GM23338 (cell line): ENCODE data around the gene NR2C2AP. TPM values are rescaled to one million over a fixed set of nuclear protein-coding genes. Genes with fewer than 3 reads are reported as not detected.

Source experiments
- ATAC-seq: fragments of 200-7000 bp; cut with Tn5 transposase; 3 replicates; pipeline ENCODE4 v1.9.1; 2020
- DNase-seq: peaks from one replicate; pipeline ENCODE4 v3.0.0-alpha.2; 2015; ENCODE audit warnings: low spot score
- H2AFZ ChIP-seq: fragments of 200-600 bp; sonication (generic); 2 replicates; pipeline ENCODE4 v1.8.0; 2016; ENCODE audit warnings: antibody characterized with exemption, mild to moderate bottlenecking, moderate library complexity
- H3F3A ChIP-seq: fragments of 200-600 bp; sonication (generic); replicated peaks from 2 replicates; pipeline ENCODE4 v1.8.0; 2017; ENCODE audit warnings: antibody characterized with exemption, mixed run types, low read depth
- H3K27ac ChIP-seq: fragments of 200-600 bp; sonication (generic); 2 replicates; pipeline ENCODE4 v1.6.1; 2016; ENCODE audit warnings: low read depth
- H3K27me3 ChIP-seq: fragments of 200-600 bp; sonication (generic); 2 replicates; pipeline ENCODE4 v1.8.0; 2016; ENCODE audit warnings: mild to moderate bottlenecking, mixed run types, moderate library complexity; ENCODE audit not compliant: insufficient read depth
- H3K36me3 ChIP-seq: fragments of 200-600 bp; sonication (generic); 2 replicates; pipeline ENCODE4 v1.8.0; 2016; ENCODE audit warnings: mild to moderate bottlenecking; ENCODE audit not compliant: insufficient read depth
- H3K4me1 ChIP-seq: fragments of 200-600 bp; sonication (generic); 2 replicates; pipeline ENCODE4 v1.8.0; 2016; ENCODE audit warnings: mild to moderate bottlenecking, moderate library complexity; ENCODE audit not compliant: insufficient read depth
- H3K4me2 ChIP-seq: fragments of 200-600 bp; sonication (generic); 2 replicates; pipeline ENCODE4 v1.7.1; 2017; ENCODE audit warnings: mixed run types
- H3K4me3 ChIP-seq: fragments of 200-600 bp; sonication (generic); 2 replicates; pipeline ENCODE4 v1.6.1; 2016; ENCODE audit warnings: mixed run types
- H3K79me2 ChIP-seq: fragments of 200-600 bp; sonication (generic); replicated peaks from 2 replicates; pipeline ENCODE4 v1.8.0; 2017; ENCODE audit warnings: mild to moderate bottlenecking; ENCODE audit not compliant: insufficient read depth
- H3K9me2 ChIP-seq: fragments of 200-600 bp; sonication (generic); 2 replicates; pipeline ENCODE4 v1.8.0; 2017; ENCODE audit not compliant: insufficient read depth
- H4K20me1 ChIP-seq: fragments of 200-600 bp; sonication (generic); replicated peaks from 2 replicates; pipeline ENCODE4 v1.8.0; 2017; ENCODE audit warnings: mild to moderate bottlenecking; ENCODE audit not compliant: insufficient read depth
- H3K27ac Mint-ChIP-seq: 2 replicates; pipeline ENCODE4 v1.8.0; 2020; ENCODE audit warnings: inconsistent platforms, mild to moderate bottlenecking, moderate library complexity, mixed read lengths
- H3K27me3 Mint-ChIP-seq: 3 replicates; pipeline ENCODE4 v1.8.0; 2022; ENCODE audit warnings: low read depth, mild to moderate bottlenecking, moderate library complexity, mixed read lengths, inconsistent platforms; ENCODE audit not compliant: insufficient read depth, poor library complexity
- H3K36me3 Mint-ChIP-seq: 3 replicates; pipeline ENCODE4 v1.8.0; 2021; ENCODE audit warnings: low read depth, mild to moderate bottlenecking, inconsistent platforms, moderate library complexity, mixed read lengths
- H3K4me1 Mint-ChIP-seq: 3 replicates; pipeline ENCODE4 v1.8.0; 2020; ENCODE audit warnings: mild to moderate bottlenecking, inconsistent platforms, mixed read lengths
- H3K4me3 Mint-ChIP-seq: 3 replicates; pipeline ENCODE4 v1.8.0; 2021; ENCODE audit warnings: moderate library complexity, mild to moderate bottlenecking, inconsistent platforms, mixed read lengths
- H3K9me3 Mint-ChIP-seq: 3 replicates; pipeline ENCODE4 v1.8.0; 2020; ENCODE audit warnings: moderate library complexity, mild to moderate bottlenecking, inconsistent platforms, mixed read lengths
- EZH2phosphoT487 ChIP-seq: fragments of 200-600 bp; sonication (generic); IDR thresholded peaks from one replicate; pipeline ENCODE4 v1.8.1; 2018; ENCODE audit warnings: antibody characterized with exemption; ENCODE audit not compliant: unreplicated experiment
- JUNB ChIP-seq: IDR thresholded peaks from one replicate; pipeline ENCODE4 v1.6.1; 2016; ENCODE audit warnings: antibody characterized with exemption; ENCODE audit not compliant: unreplicated experiment
- NANOG ChIP-seq: IDR thresholded peaks from 2 replicates; pipeline ENCODE4 v1.6.1; 2016; ENCODE audit warnings: antibody characterized with exemption, borderline replicate concordance
- POLR2AphosphoS5 ChIP-seq: IDR thresholded peaks from 2 replicates; pipeline ENCODE4 v1.6.1; 2016; ENCODE audit warnings: antibody characterized with exemption, low read depth
- STAT1 ChIP-seq: IDR thresholded peaks from one replicate; pipeline ENCODE4 v1.6.1; 2016; ENCODE audit warnings: antibody characterized with exemption; ENCODE audit not compliant: unreplicated experiment
- polyA plus RNA-seq: library from polyadenylated mRNA; unstranded; fragments of >200 nt; fragmentation: Nextera tagmentation; extraction: Ambion mirVana; gene quantifications from 2 replicates; pipeline ENCODE4 v1.2.1, GENCODE V29; 2016
- total RNA-seq: library from RNA; depleted of rRNA; stranded (reverse); fragments of >200 nt; shearing (Covaris generic); gene quantifications from 2 replicates; pipeline ENCODE4 v1.2.3, GENCODE V29; 2014
- TF ChIP-seq, protein P1 (sequence below): fragments of 250-450 bp; sonication (Bioruptor Pico); IDR thresholded peaks from 2 replicates; pipeline ENCODE4 v1.5.0; 2020; ENCODE audit warnings: mild to moderate bottlenecking, moderate library complexity

Gene NR2C2AP
- total and polyA plus RNA-seq, 2 experiments from 2014 or later, result 14.4 to 25.7 TPM

DNA sequence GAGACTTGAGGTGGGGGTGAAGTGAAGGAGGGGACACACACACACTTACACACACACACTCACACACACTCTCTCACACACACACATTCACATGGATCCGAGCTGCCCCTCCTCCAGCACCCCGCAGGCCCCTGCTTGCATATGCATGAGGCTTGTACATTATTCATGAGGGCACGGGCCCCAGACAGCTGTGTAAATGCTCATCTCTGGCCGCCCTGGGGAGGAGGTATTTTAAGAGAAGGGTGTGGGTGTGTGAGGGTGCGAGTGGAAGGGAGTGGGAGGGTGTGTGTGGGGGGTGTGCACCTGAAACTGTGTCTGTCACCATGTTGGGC, 10.9 kb upstream of the NR2C2AP start:
- H3K27ac ChIP-seq, result no peak overlapping the region
- no peaks in the 10 kb centered on the region for H3F3A ChIP-seq
- TF ChIP-seq STAT1, result no peak
- no peak for TF ChIP-seq JUNB
- no peak for TF ChIP-seq NANOG
- H2AFZ ChIP-seq, result no peak overlapping the region
- no peak overlapping the region for H3K4me3 ChIP-seq
- no peaks in the 10 kb centered on the region for H3K9me2 ChIP-seq
- ATAC-seq (peak; percentile 50), DNase-seq (peak; percentile 68)
- H3K27ac Mint-ChIP-seq, result no peak overlapping the region
- H3K4me1 Mint-ChIP-seq, result peaks cover 12% of the 10 kb centered on the region
- H3K36me3 Mint-ChIP-seq, result no peaks in the 10 kb centered on the region
- H3K27me3 ChIP-seq, result peaks cover 57% of the 10 kb centered on the region
- H3K9me3 Mint-ChIP-seq, result no peaks in the 10 kb centered on the region
- H3K79me2 ChIP-seq, result no peaks in the 10 kb centered on the region
- H3K4me3 Mint-ChIP-seq, result peak overlapping the region; percentile 2; the same call in 2 of the 3 replicates
- H3K4me1 ChIP-seq, result peaks cover 3% of the 10 kb centered on the region; the same call in 1 of the 2 replicates
- no peaks in the 10 kb centered on the region for H3K36me3 ChIP-seq
- peak overlapping the region; percentile 20; the same call in 1 of the 2 replicates for H3K4me2 ChIP-seq
- H4K20me1 ChIP-seq, result peaks cover 3% of the 10 kb centered on the region; the same call in 1 of the 2 replicates
- H3K27me3 Mint-ChIP-seq, result peaks cover 52% of the 10 kb centered on the region

DNA sequence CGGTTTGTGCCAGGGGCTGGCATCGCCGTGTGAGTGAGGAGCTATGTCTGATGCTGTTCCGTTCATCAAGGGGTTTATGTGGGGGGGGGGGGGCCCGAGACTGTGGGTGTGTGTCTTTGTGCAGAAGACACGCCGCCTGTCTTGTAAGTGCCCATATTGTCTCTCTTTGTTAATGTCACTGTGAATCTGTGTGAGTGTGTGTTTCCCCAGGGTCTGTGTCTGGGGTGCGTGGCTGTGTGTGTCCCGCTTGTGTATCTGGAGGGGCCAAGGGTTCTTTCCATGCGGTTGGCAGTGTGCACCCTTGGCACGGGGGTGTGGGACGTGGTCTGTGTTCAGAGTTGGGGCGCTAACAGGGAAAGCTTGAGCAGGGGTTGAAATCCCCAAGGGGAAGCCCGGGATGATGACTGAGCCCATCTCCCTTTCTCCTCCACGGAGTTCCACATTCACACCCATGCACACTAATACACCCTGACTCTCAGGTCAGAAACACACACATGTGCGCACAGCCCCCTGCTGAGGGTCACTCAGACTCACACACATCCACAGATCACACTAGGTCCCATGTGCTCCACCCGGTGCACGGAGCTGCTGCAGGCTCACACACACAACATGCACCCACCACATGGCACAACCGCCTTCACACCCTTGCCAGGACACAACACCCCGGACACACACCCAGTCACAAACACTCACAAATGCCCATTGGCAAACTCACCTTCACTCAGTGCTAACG, 10.4 kb upstream of the NR2C2AP start:
- Mint-ChIP-seq H3K27me3 (peaks cover 56% of the 10 kb centered on the region), H3K27ac (no peak overlapping the region), H3K36me3 (no peaks in the 10 kb centered on the region), H3K4me3 (peak overlapping the region; percentile 2; the same call in 2 of the 3 replicates), H3K9me3 (no peaks in the 10 kb centered on the region), H3K4me1 (peaks cover 12% of the 10 kb centered on the region)
- no peak overlapping the region for H2AFZ ChIP-seq
- peak overlapping the region; percentile 20; the same call in 1 of the 2 replicates for H3K4me2 ChIP-seq
- no peak overlapping the region for H3K27ac ChIP-seq
- peaks cover 3% of the 10 kb centered on the region; the same call in 1 of the 2 replicates for H4K20me1 ChIP-seq
- H3K4me1 ChIP-seq, result peaks cover 3% of the 10 kb centered on the region; the same call in 1 of the 2 replicates
- H3K79me2 ChIP-seq, result no peaks in the 10 kb centered on the region
- DNase-seq (no peak), ATAC-seq (no peak)
- H3K4me3 ChIP-seq, result no peak overlapping the region
- H3K36me3 ChIP-seq, result no peaks in the 10 kb centered on the region
- no peaks in the 10 kb centered on the region for H3K9me2 ChIP-seq
- H3K27me3 ChIP-seq, result peaks cover 62% of the 10 kb centered on the region
- H3F3A ChIP-seq, result no peaks in the 10 kb centered on the region
- no peak for TF ChIP-seq POLR2AphosphoS5
- TF ChIP-seq EZH2phosphoT487, result no peak
- TF ChIP-seq, protein P1, sequence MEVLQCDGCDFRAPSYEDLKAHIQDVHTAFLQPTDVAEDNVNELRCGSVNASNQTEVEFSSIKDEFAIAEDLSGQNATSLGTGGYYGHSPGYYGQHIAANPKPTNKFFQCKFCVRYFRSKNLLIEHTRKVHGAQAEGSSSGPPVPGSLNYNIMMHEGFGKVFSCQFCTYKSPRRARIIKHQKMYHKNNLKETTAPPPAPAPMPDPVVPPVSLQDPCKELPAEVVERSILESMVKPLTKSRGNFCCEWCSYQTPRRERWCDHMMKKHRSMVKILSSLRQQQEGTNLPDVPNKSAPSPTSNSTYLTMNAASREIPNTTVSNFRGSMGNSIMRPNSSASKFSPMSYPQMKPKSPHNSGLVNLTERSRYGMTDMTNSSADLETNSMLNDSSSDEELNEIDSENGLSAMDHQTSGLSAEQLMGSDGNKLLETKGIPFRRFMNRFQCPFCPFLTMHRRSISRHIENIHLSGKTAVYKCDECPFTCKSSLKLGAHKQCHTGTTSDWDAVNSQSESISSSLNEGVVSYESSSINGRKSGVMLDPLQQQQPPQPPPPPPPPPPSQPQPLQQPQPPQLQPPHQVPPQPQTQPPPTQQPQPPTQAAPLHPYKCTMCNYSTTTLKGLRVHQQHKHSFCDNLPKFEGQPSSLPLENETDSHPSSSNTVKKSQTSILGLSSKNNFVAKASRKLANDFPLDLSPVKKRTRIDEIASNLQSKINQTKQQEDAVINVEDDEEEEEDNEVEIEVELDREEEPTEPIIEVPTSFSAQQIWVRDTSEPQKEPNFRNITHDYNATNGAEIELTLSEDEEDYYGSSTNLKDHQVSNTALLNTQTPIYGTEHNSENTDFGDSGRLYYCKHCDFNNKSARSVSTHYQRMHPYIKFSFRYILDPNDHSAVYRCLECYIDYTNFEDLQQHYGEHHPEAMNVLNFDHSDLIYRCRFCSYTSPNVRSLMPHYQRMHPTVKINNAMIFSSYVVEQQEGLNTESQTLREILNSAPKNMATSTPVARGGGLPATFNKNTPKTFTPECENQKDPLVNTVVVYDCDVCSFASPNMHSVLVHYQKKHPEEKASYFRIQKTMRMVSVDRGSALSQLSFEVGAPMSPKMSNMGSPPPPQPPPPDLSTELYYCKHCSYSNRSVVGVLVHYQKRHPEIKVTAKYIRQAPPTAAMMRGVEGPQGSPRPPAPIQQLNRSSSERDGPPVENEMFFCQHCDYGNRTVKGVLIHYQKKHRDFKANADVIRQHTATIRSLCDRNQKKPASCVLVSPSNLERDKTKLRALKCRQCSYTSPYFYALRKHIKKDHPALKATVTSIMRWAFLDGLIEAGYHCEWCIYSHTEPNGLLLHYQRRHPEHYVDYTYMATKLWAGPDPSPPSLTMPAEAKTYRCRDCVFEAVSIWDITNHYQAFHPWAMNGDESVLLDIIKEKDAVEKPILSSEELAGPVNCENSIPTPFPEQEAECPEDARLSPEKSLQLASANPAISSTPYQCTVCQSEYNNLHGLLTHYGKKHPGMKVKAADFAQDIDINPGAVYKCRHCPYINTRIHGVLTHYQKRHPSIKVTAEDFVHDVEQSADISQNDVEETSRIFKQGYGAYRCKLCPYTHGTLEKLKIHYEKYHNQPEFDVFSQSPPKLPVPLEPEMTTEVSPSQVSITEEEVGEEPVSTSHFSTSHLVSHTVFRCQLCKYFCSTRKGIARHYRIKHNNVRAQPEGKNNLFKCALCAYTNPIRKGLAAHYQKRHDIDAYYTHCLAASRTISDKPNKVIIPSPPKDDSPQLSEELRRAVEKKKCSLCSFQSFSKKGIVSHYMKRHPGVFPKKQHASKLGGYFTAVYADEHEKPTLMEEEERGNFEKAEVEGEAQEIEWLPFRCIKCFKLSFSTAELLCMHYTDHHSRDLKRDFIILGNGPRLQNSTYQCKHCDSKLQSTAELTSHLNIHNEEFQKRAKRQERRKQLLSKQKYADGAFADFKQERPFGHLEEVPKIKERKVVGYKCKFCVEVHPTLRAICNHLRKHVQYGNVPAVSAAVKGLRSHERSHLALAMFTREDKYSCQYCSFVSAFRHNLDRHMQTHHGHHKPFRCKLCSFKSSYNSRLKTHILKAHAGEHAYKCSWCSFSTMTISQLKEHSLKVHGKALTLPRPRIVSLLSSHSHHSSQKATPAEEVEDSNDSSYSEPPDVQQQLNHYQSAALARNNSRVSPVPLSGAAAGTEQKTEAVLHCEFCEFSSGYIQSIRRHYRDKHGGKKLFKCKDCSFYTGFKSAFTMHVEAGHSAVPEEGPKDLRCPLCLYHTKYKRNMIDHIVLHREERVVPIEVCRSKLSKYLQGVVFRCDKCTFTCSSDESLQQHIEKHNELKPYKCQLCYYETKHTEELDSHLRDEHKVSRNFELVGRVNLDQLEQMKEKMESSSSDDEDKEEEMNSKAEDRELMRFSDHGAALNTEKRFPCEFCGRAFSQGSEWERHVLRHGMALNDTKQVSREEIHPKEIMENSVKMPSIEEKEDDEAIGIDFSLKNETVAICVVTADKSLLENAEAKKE, result no peak
